IMR-90 (cell line): ENCODE results near the gene EIF3I. TPM values are rescaled to one million over a fixed set of nuclear protein-coding genes. Genes with fewer than 3 reads are reported as not detected.

ENCODE experiments used
- ATAC-seq: fragments of 200-7000 bp; cut with Tn5 transposase; 2 replicates; pipeline ENCODE4 v1.9.1; 2020; ENCODE audit warnings: low read depth, mild to moderate bottlenecking, moderate library complexity
- BruUV-seq: library from RNA; stranded (reverse); fragments of 400-500 nt; replicated peaks from 2 replicates; lab custom pipeline; 2021; lab: Mats Ljungman, UMichigan
- CTCF ChIA-PET: fragments of 300-600 bp; formaldehyde crosslinking; extraction: SDS; loops from one replicate; lab custom pipeline; 2021; ENCODE audit warnings: antibody characterized with exemption; lab: Yijun Ruan, JAX
- POLR2A ChIA-PET: fragments of 300-600 bp; sonication (Branson Sonifier 250); formaldehyde crosslinking; loops from one replicate; lab custom pipeline; 2022; ENCODE audit warnings: antibody characterized with exemption; ENCODE audit not compliant: unreplicated experiment; lab: Charles Lee
- DNase-seq: peaks from one replicate; pipeline ENCODE4 v3.0.0; 2013
- H2AFZ ChIP-seq: replicated peaks from 2 replicates; pipeline ENCODE3; 2013; ENCODE audit warnings: low read length, mild to moderate bottlenecking; ENCODE audit not compliant: poor library complexity
- H2AK5ac ChIP-seq: 2 replicates; pipeline ENCODE4 v1.6.1; 2013; ENCODE audit warnings: low read depth, low read length, inconsistent platforms
- H2AK9ac ChIP-seq: replicated peaks from 2 replicates; pipeline ENCODE3; 2013; ENCODE audit warnings: mild to moderate bottlenecking, low read depth, low read length, moderate library complexity; ENCODE audit not compliant: poor library complexity
- H2BK120ac ChIP-seq: 2 replicates; pipeline ENCODE4 v1.6.1; 2013; ENCODE audit warnings: low read depth, low read length, inconsistent platforms
- H2BK15ac ChIP-seq: 3 replicates; pipeline ENCODE4 v1.6.1; 2013; ENCODE audit warnings: low read depth, low read length, inconsistent platforms
- H2BK20ac ChIP-seq: 2 replicates; pipeline ENCODE4 v1.6.1; 2013; ENCODE audit warnings: low read depth, mild to moderate bottlenecking, inconsistent platforms, low read length, moderate library complexity
- H2BK5ac ChIP-seq: 2 replicates; pipeline ENCODE4 v1.6.1; 2013; ENCODE audit warnings: mild to moderate bottlenecking, low read depth, low read length, inconsistent platforms; ENCODE audit not compliant: poor library complexity, severe bottlenecking
- H3K14ac ChIP-seq: replicated peaks from 2 replicates; pipeline ENCODE4 v1.6.1; 2013; ENCODE audit warnings: low read depth, low read length, inconsistent platforms
- H3K18ac ChIP-seq: 2 replicates; pipeline ENCODE4 v1.6.1; 2013; ENCODE audit warnings: low read depth, low read length, control low read depth
- H3K23ac ChIP-seq: 2 replicates; pipeline ENCODE4 v1.6.1; 2013; ENCODE audit warnings: low read depth, low read length, inconsistent platforms
- H3K27ac ChIP-seq: 2 replicates; pipeline ENCODE4 v1.5.1; 2013; ENCODE audit warnings: mild to moderate bottlenecking, control low read depth, low read length; ENCODE audit not compliant: insufficient read depth
- H3K27me3 ChIP-seq: 2 replicates; pipeline ENCODE4 v1.6.1; 2013; ENCODE audit warnings: low read length; ENCODE audit not compliant: control insufficient read depth, insufficient read depth
- H3K36me3 ChIP-seq: 2 replicates; pipeline ENCODE4 v1.6.1; 2013; ENCODE audit warnings: low read length, mixed read lengths; ENCODE audit not compliant: control insufficient read depth, insufficient read depth
- H3K4ac ChIP-seq: 2 replicates; pipeline ENCODE4 v1.6.1; 2013; ENCODE audit warnings: low read depth, low read length, inconsistent platforms
- H3K4me1 ChIP-seq: 2 replicates; pipeline ENCODE4 v1.6.1; 2013; ENCODE audit warnings: low read length, mixed read lengths; ENCODE audit not compliant: control insufficient read depth, insufficient read depth
- H3K4me2 ChIP-seq: 2 replicates; pipeline ENCODE4 v1.6.1; 2013; ENCODE audit warnings: low read depth, mild to moderate bottlenecking, control low read depth, low read length, moderate library complexity
- H3K4me3 ChIP-seq: 2 replicates; pipeline ENCODE4 v1.5.1; 2013; ENCODE audit warnings: low read depth, mild to moderate bottlenecking, control low read depth, low read length, moderate library complexity; ENCODE audit not compliant: insufficient read depth
- H3K56ac ChIP-seq: 2 replicates; pipeline ENCODE4 v1.6.1; 2013; ENCODE audit warnings: low read length, inconsistent platforms; ENCODE audit not compliant: insufficient read depth; ENCODE audit errors: extremely low read depth
- H3K79me1 ChIP-seq, 2 experiments: 2 replicates each; pipeline ENCODE4 v1.6.1; 2013; ENCODE audit warnings: low read length in 2 of 2, inconsistent platforms in 1 of 2, low read depth in 1 of 2
- H3K9ac ChIP-seq: 2 replicates; pipeline ENCODE4 v1.6.1; 2013; ENCODE audit warnings: low read depth, low read length, control low read depth
- H3K9me1 ChIP-seq: 2 replicates; pipeline ENCODE4 v1.6.1; 2013; ENCODE audit warnings: low read length, inconsistent platforms; ENCODE audit not compliant: insufficient read depth
- H3K9me3 ChIP-seq: 2 replicates; pipeline ENCODE4 v1.6.1; 2013; ENCODE audit warnings: low read length; ENCODE audit not compliant: control insufficient read depth, insufficient read depth
- H4K20me1 ChIP-seq: 2 replicates; pipeline ENCODE4 v1.6.1; 2013; ENCODE audit warnings: low read length, inconsistent platforms; ENCODE audit not compliant: insufficient read depth
- H4K5ac ChIP-seq: 2 replicates; pipeline ENCODE4 v1.6.1; 2013; ENCODE audit warnings: mild to moderate bottlenecking, low read depth, low read length, control low read depth
- H4K8ac ChIP-seq, 2 experiments: 2 replicates each; pipeline ENCODE4 v1.6.1; 2013; ENCODE audit warnings: low read depth in 2 of 2, low read length in 2 of 2, control low read depth in 1 of 2, inconsistent platforms in 1 of 2
- H4K91ac ChIP-seq: 2 replicates; pipeline ENCODE4 v1.6.1; 2013; ENCODE audit warnings: low read depth, low read length, inconsistent platforms; ENCODE audit not compliant: insufficient read depth
- BHLHE40 ChIP-seq: fragments of 150-350 bp; IDR thresholded peaks from 2 replicates; pipeline ENCODE4 v1.6.1; 2016; ENCODE audit warnings: mild to moderate bottlenecking, low read depth, low read length
- CEBPB ChIP-seq: IDR thresholded peaks from 2 replicates; pipeline ENCODE4 v1.6.1; 2012; ENCODE audit warnings: low read depth, low read length, improper control_type of control experiment
- CHD1 ChIP-seq: IDR thresholded peaks from 2 replicates; pipeline ENCODE4 v1.6.1; 2012; ENCODE audit warnings: low read depth, low read length, improper control_type of control experiment
- FOS ChIP-seq: fragments of 150-350 bp; IDR thresholded peaks from 2 replicates; pipeline ENCODE4 v1.6.1; 2016; ENCODE audit warnings: low read depth, low read length
- MAFK ChIP-seq: IDR thresholded peaks from 2 replicates; pipeline ENCODE4 v1.6.1; 2012; ENCODE audit warnings: low read depth, low read length, improper control_type of control experiment
- MAZ ChIP-seq: IDR thresholded peaks from 2 replicates; pipeline ENCODE4 v1.6.1; 2012; ENCODE audit warnings: low read depth, mild to moderate bottlenecking, low read length, improper control_type of control experiment, moderate library complexity, borderline replicate concordance
- MXI1 ChIP-seq: IDR thresholded peaks from 2 replicates; pipeline ENCODE4 v1.6.1; 2012; ENCODE audit warnings: low read depth, mild to moderate bottlenecking, low read length, moderate library complexity, borderline replicate concordance
- NFE2L2 ChIP-seq: fragments of 150-350 bp; IDR thresholded peaks from 2 replicates; pipeline ENCODE4 v1.6.1; 2016; ENCODE audit warnings: low read depth, mild to moderate bottlenecking, low read length
- POLR2A ChIP-seq: IDR thresholded peaks from 2 replicates; pipeline ENCODE4 v1.6.1; 2012; ENCODE audit warnings: mild to moderate bottlenecking, low read depth, low read length
- RCOR1 ChIP-seq: IDR thresholded peaks from 2 replicates; pipeline ENCODE4 v1.6.1; 2012; ENCODE audit warnings: mild to moderate bottlenecking, low read length, improper control_type of control experiment; ENCODE audit not compliant: insufficient replicate concordance
- SMC3 ChIP-seq: fragments of 150-350 bp; IDR thresholded peaks from 2 replicates; pipeline ENCODE4 v1.6.1; 2016; ENCODE audit warnings: low read depth, mild to moderate bottlenecking, antibody characterized with exemption, low read length, moderate library complexity
- WGBS, 2 experiments: methylation state at CpG; one replicate each; pipeline versions ENCODE4 v1.1.5 to v1.1.7; 2013; ENCODE audit warnings: missing lambda C conversion rate in 2 of 2; ENCODE audit not compliant: insufficient read length in 1 of 2; ENCODE audit errors: extremely low coverage in 2 of 2; 5-methylcytosine and 5-hydroxymethylcytosine counted together
- dilution Hi-C: fragments of 300-500 bp; cut with HindIII; formaldehyde crosslinking; loops from one replicate; pipeline ENCODE4 v1.14.3; 2018; ENCODE audit warnings: low sequenced_read_pairs; ENCODE audit not compliant: unreplicated experiment
- in situ Hi-C: fragments of 300-500 bp; cut with MboI; formaldehyde crosslinking; loops from 3 replicates; pipeline ENCODE4 v1.14.3; 2019; ENCODE audit warnings: low sequenced_read_pairs, inconsistent platforms, mixed read lengths
- intact Hi-C: fragments of 100-400 bp; cut with micrococcal nuclease; formaldehyde crosslinking; loops from 2 replicates; pipeline ENCODE4 v1.10.0; 2022
- polyA plus RNA-seq, 3 experiments: library from polyadenylated mRNA; depleted of rRNA; stranded (reverse); fragments of >200 nt; gene quantifications; 2 replicates each; pipeline ENCODE4 v1.2.3, GENCODE V29; 2012; ENCODE audit warnings: low replicate concordance in 1 of 3
- total RNA-seq: library from RNA; depleted of rRNA; stranded (reverse); fragments of >200 nt; gene quantifications from 2 replicates; pipeline ENCODE4 v1.2.3, GENCODE V29; 2012
- TF ChIP-seq, protein P1 (sequence below): fragments of 150-350 bp; IDR thresholded peaks from 2 replicates; pipeline ENCODE4 v1.6.1; 2017; ENCODE audit warnings: mild to moderate bottlenecking, antibody characterized with exemption, low read length, low read depth
- TF ChIP-seq, protein P2 (sequence below): fragments of 150-350 bp; IDR thresholded peaks from 2 replicates; pipeline ENCODE4 v1.6.1; 2016; ENCODE audit warnings: low read depth, mild to moderate bottlenecking, low read length, moderate library complexity, borderline replicate concordance
- TF ChIP-seq, protein P3 (sequence below): conservative IDR thresholded peaks from 2 replicates; pipeline ENCODE4 v1.5.1; 2012; ENCODE audit warnings: mild to moderate bottlenecking, low read depth, low read length, improper control_type of control experiment

The EIF3I gene
- total and polyA plus RNA-seq, 2 of the 4 experiments (the other 2 are of a cell fraction), result 469 to 716 TPM

DNA sequence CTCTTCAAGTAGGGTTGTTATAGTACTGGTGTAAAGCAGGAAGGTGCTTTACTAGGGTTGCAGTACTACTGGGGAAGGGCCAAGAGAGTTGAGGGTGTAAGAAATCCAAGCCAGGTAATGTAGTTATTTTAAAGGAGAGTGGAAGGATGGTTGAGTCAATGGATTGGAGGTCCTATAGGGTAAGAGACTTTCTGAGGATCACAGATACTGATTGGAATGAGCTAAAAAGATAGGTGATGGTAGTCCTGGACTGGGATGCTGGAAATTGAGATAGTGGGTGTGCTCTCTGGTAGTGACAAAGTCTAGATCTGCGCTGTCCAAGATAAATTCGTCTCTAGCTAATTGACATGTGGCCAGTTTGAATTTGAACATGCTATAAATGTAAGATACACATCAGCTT is 35.7 kb upstream of the EIF3I start:
- no peak overlapping the region for H3K4me3 ChIP-seq
- H4K20me1 ChIP-seq, result peaks cover 48% of the 10 kb centered on the region

More for the DNA sequence above, 35.7 kb upstream of the EIF3I start:
- peaks cover 16% of the 10 kb centered on the region for H3K4me1 ChIP-seq
- H3K9me3 ChIP-seq, result no peaks in the 10 kb centered on the region
- no TSS peak for BruUV-seq
- no peak overlapping the region for H2AK5ac ChIP-seq
- H3K23ac ChIP-seq, result peak overlapping the region; percentile 52; the same call in 1 of the 2 replicates
- H2BK15ac ChIP-seq, result no peak overlapping the region
- H3K9ac ChIP-seq, result no peak overlapping the region
- H2AK9ac ChIP-seq, result no peak overlapping the region
- ChIA-PET POLR2A (no interaction called here), CTCF (no interaction called here)
- H2BK20ac ChIP-seq, result no peak overlapping the region
- H2AFZ ChIP-seq, result no peak overlapping the region
- TF ChIP-seq POLR2A (no peak), MAFK (no peak), MAZ (no peak), RCOR1 (no peak), SMC3 (no peak), CHD1 (no peak), BHLHE40 (no peak), CEBPB (no peak), MXI1 (no peak), NFE2L2 (no peak), FOS (no peak)
- TF ChIP-seq, protein P1, sequence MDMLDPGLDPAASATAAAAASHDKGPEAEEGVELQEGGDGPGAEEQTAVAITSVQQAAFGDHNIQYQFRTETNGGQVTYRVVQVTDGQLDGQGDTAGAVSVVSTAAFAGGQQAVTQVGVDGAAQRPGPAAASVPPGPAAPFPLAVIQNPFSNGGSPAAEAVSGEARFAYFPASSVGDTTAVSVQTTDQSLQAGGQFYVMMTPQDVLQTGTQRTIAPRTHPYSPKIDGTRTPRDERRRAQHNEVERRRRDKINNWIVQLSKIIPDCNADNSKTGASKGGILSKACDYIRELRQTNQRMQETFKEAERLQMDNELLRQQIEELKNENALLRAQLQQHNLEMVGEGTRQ, result no peak
- TF ChIP-seq, protein P2, sequence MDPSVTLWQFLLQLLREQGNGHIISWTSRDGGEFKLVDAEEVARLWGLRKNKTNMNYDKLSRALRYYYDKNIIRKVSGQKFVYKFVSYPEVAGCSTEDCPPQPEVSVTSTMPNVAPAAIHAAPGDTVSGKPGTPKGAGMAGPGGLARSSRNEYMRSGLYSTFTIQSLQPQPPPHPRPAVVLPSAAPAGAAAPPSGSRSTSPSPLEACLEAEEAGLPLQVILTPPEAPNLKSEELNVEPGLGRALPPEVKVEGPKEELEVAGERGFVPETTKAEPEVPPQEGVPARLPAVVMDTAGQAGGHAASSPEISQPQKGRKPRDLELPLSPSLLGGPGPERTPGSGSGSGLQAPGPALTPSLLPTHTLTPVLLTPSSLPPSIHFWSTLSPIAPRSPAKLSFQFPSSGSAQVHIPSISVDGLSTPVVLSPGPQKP, result no peak
- TF ChIP-seq, protein P3, sequence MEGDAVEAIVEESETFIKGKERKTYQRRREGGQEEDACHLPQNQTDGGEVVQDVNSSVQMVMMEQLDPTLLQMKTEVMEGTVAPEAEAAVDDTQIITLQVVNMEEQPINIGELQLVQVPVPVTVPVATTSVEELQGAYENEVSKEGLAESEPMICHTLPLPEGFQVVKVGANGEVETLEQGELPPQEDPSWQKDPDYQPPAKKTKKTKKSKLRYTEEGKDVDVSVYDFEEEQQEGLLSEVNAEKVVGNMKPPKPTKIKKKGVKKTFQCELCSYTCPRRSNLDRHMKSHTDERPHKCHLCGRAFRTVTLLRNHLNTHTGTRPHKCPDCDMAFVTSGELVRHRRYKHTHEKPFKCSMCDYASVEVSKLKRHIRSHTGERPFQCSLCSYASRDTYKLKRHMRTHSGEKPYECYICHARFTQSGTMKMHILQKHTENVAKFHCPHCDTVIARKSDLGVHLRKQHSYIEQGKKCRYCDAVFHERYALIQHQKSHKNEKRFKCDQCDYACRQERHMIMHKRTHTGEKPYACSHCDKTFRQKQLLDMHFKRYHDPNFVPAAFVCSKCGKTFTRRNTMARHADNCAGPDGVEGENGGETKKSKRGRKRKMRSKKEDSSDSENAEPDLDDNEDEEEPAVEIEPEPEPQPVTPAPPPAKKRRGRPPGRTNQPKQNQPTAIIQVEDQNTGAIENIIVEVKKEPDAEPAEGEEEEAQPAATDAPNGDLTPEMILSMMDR, result no peak
- H3K36me3 ChIP-seq, result peaks cover 73% of the 10 kb centered on the region
- intact Hi-C loops (no loop called here), in situ Hi-C loops (no loop called here), dilution Hi-C loops (no loop called here)
- H3K56ac ChIP-seq, result no peak overlapping the region
- H3K4me2 ChIP-seq, result no peak overlapping the region
- H3K14ac ChIP-seq, result no peak overlapping the region
- H2BK5ac ChIP-seq, result no peak overlapping the region
- H3K27ac ChIP-seq, result no peak overlapping the region
- no peak overlapping the region; the same call in 1 of the 2 replicates for H2BK120ac ChIP-seq
- no peak overlapping the region for H3K18ac ChIP-seq
- peaks cover 10% of the 10 kb centered on the region; the same call in 1 of the 2 replicates for H3K9me1 ChIP-seq
- H3K4ac ChIP-seq, result no peak overlapping the region
- no peak for ATAC-seq
- no peak overlapping the region; a peak in 1 of 4 replicates for H4K8ac ChIP-seq
- DNase-seq, result no peak
- WGBS, 2 experiments, result no CpG with 5 or more reads among the region's 2 CpGs
- no peak overlapping the region for H4K5ac ChIP-seq
- 0 out of 2 replicates have a peak overlapping the region, but pooled peaks have one; percentile 15 for H4K91ac ChIP-seq
- H3K27me3 ChIP-seq, result no peaks in the 10 kb centered on the region
- H3K79me1 ChIP-seq, result peaks cover 35 to 70% of the 10 kb centered on the region in 2 experiments
